ENCODE data around the gene CD22. TPM values are rescaled to one million over a fixed set of nuclear protein-coding genes. Genes with fewer than 3 reads are reported as not detected.
A peak's percentile ranks its signal among the peaks of the same experiment; 100 is the strongest.

Gene CD22
- total and polyA plus RNA-seq, 2 of the 8 experiments (the other 6 are each of a cell fraction or from before 2014, with no cell fraction given): 0.06 to 0.60 TPM

DNA sequence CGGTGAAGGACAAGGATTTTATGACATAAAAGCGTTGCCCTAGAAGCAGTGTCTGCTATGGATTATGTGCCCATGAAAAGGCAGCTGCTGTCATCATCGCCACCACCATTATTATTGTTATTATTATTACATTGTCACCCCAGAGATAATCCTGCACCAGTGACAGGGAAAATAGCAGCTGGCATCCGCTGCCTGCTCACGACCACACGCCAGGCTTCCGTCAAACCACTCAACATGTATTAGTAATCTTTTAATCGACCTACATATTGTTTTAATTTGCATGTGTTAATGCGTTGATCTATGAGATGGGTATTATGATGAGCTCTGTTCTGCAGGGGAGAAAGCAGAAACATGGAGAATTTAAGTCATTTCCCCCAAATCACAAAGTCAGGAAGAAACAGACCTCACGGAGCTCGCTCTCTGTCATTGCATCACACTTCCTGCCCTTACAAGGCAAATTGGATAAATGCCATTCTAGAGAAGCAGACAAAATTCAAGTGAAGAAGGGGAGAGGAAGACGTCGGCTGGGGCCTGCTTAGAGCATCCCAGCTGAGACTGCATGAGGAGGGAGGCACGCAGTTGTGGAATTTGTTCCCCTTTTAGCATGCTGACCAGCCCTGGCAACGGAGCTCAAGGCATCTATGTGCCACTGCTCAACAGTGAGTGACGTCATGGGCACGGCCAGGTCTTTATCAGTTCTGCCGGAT is 29.0 kb downstream of the CD22 start, which contains the start of gene FFAR3:
Gene FFAR3 (plus strand): TSS at position 594 of the 707 bp plus-strand sequence. CDS start 431 bp downstream, outside the sequence.
- WGBS, 2 experiments (ENCODE audit: extremely low coverage in 1 of 2, insufficient coverage in 1 of 2, insufficient read length in 1 of 2, insufficient replicate concordance in 2 of 2, low coverage in 1 of 2, low lambda C conversion rate in 2 of 2, missing lambda C conversion rate in 1 of 2): 86% methylated on average over 18 of the region's 18 CpGs; no CpG with 5 or more reads in 1 of the 2 experiments
- H2BK5ac ChIP-seq (ENCODE audit: low read depth, low read length): no peak within 1 kb of the TSS
- CTCF ChIA-PET (ENCODE audit: partially characterized antibody): interaction anchor here (0.8 to 2.7 kb wide), 12 partner anchors 9 to 150 kb away, joined by 3 to 12 read pairs (median 4); partner anchors contain the start of gene CD22
- H4K20me1 ChIP-seq (replicated peaks in 1 of 2; ENCODE audit: control insufficient read depth in 1 of 2, insufficient read depth in 2 of 2, low read length in 2 of 2): no peaks in the 10 kb centered on the region
- no peak within 1 kb of the TSS for H2AK5ac ChIP-seq (ENCODE audit: low read depth, low read length)
- H3K23me2 ChIP-seq (ENCODE audit: low read depth, low read length): no peaks in the 10 kb centered on the region
- H3K18ac ChIP-seq (ENCODE audit: extremely low read depth, low read length): no peak within 1 kb of the TSS
- no peak within 1 kb of the TSS for H3K23ac ChIP-seq (ENCODE audit: insufficient read length)
- H4K8ac ChIP-seq (ENCODE audit: extremely low read depth, insufficient read depth, low read length): no peak within 1 kb of the TSS
- FAIRE-seq (no peak), DNase-seq (ENCODE audit: low read depth in 1 of 2, low spot score in 2 of 2) (peak in 1 of 2 experiments; percentile 35)
- no peak within 1 kb of the TSS for H2BK15ac ChIP-seq (ENCODE audit: low read length)
- peak within 1 kb of the TSS; percentile 63; the same call in 1 of the 2 replicates for H2BK12ac ChIP-seq (ENCODE audit: low read depth, low read length)
- no peaks in the 10 kb centered on the region for H3K79me1 ChIP-seq (ENCODE audit: low read depth, low read length)
- no peak within 1 kb of the TSS for H3K4me2 ChIP-seq (ENCODE audit: insufficient read depth in 1 of 2, low read depth in 2 of 2, low read length in 2 of 2)
- H3K27me3 ChIP-seq (replicated peaks in 1 of 4; ENCODE audit: control insufficient read depth in 3 of 4, extremely low read depth in 1 of 4, insufficient read depth in 3 of 4, low read length in 3 of 4): no peaks in the 10 kb centered on the region
- H3K14ac ChIP-seq (ENCODE audit: insufficient read length): no peak within 1 kb of the TSS
- no peak within 1 kb of the TSS for H2BK20ac ChIP-seq (ENCODE audit: low read length)
- H3K9me3 ChIP-seq (ENCODE audit: insufficient read depth in 2 of 2, low read depth in 1 of 2, low read length in 1 of 2): no peaks in the 10 kb centered on the region
- no peak within 1 kb of the TSS for H4K5ac ChIP-seq (ENCODE audit: insufficient read length, low read depth, low read length)
- H3K4ac ChIP-seq (replicated peaks; ENCODE audit: insufficient read length, low read depth, low read length): no peak within 1 kb of the TSS
- no peaks in the 10 kb centered on the region for H3K36me3 ChIP-seq (ENCODE audit: control insufficient read depth in 2 of 4, insufficient read depth in 4 of 4, low read length in 3 of 4)
- H3K4me1 ChIP-seq (replicated peaks in 1 of 4; ENCODE audit: control insufficient read depth in 3 of 4, insufficient read depth in 4 of 4, low read length in 3 of 4): no peaks in the 10 kb centered on the region
- no peak within 1 kb of the TSS for H3K4me3 ChIP-seq (ENCODE audit: extremely low read depth in 1 of 4, insufficient read depth in 2 of 4, low read depth in 3 of 4, low read length in 4 of 4)
- H2AFZ ChIP-seq (ENCODE audit: low read length): no peak within 1 kb of the TSS
- H3K27ac ChIP-seq (ENCODE audit: low read depth, low read length): no peak within 1 kb of the TSS
- no peak within 1 kb of the TSS for H3K56ac ChIP-seq (replicated peaks; ENCODE audit: insufficient read length, low read depth, low read length)
- TF ChIP-seq PHF8 (conservative IDR thresholded peaks at IDR 0.05; ENCODE audit: low read depth, low read length) (no peak), TEAD4 (IDR thresholded peaks at IDR 0.05; ENCODE audit: low read depth, low read length) (no peak), KDM5A (IDR thresholded peaks at IDR 0.05; ENCODE audit: low read length) (no peak), MAFK (IDR thresholded peaks at IDR 0.05; ENCODE audit: low read depth, low read length) (no peak), GABPA (IDR thresholded peaks at IDR 0.05; ENCODE audit: borderline replicate concordance, insufficient read depth, low read length) (no peak), CBX5 (IDR thresholded peaks at IDR 0.05; ENCODE audit: low read depth, low read length) (no peak)
- TF ChIP-seq, protein P1, sequence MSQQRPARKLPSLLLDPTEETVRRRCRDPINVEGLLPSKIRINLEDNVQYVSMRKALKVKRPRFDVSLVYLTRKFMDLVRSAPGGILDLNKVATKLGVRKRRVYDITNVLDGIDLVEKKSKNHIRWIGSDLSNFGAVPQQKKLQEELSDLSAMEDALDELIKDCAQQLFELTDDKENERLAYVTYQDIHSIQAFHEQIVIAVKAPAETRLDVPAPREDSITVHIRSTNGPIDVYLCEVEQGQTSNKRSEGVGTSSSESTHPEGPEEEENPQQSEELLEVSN (IDR thresholded peaks at IDR 0.05): no peak
- POLR2A ChIA-PET (ENCODE audit: partially characterized antibody): no interaction called here
- H3K9ac ChIP-seq (replicated peaks in 1 of 4; ENCODE audit: extremely low read depth in 1 of 4, low read depth in 3 of 4, low read length in 3 of 4): no peak within 1 kb of the TSS
- H2BK120ac ChIP-seq (replicated peaks; ENCODE audit: low read depth, low read length): no peak within 1 kb of the TSS
- no peak within 1 kb of the TSS for H4K91ac ChIP-seq (replicated peaks; ENCODE audit: insufficient read length, low read length)
- H3K79me2 ChIP-seq (ENCODE audit: control insufficient read depth in 1 of 2, insufficient read depth in 2 of 2, low read length in 2 of 2): no peaks in the 10 kb centered on the region

Measured in H1 (cell line).